Right lobe of liver (tissue), 6 donors: ENCODE results near the gene KIF3B. TPM values are rescaled to one million over a fixed set of nuclear protein-coding genes. Genes with fewer than 3 reads are reported as not detected.

ENCODE experiments used
- ATAC-seq, 4 donors: fragments of 200-7000 bp; cut with Tn5 transposase; one replicate each; pipeline ENCODE4 v1.9.1; 2020; ENCODE audit warnings: mild to moderate bottlenecking in 4 of 4, moderate library complexity in 4 of 4
- DNase-seq, 3 donors: peaks; one replicate each; pipeline ENCODE4 v3.0.0-alpha.2; 2020
- H3K27ac ChIP-seq, 3 donors: fragments of 200-600 bp; one replicate each; pipeline ENCODE4 v1.8.0; 2022
- H3K27me3 ChIP-seq, 2 donors: fragments of 200-600 bp; one replicate each; pipeline ENCODE4 v1.8.0; 2022
- H3K36me3 ChIP-seq, 4 donors: fragments of 200-600 bp; sonication (generic) in 1 of 4; one replicate each; pipeline versions ENCODE4 v1.5.1 to v1.8.0; 2017 to 2022; ENCODE audit warnings: control low read depth in 1 of 4
- H3K4me1 ChIP-seq, 4 donors: fragments of 200-600 bp; sonication (generic) in 1 of 4; one replicate each; pipeline versions ENCODE4 v1.5.1 to v1.8.0; 2017 to 2022; ENCODE audit warnings: control low read depth in 1 of 4
- H3K4me3 ChIP-seq, 3 donors: fragments of 200-600 bp; one replicate each; pipeline ENCODE4 v1.8.0; 2022
- H3K9me3 ChIP-seq, 4 donors: fragments of 200-600 bp; sonication (generic) in 1 of 4; one replicate each; pipeline versions ENCODE4 v1.5.1 to v1.8.0; 2017 to 2022; ENCODE audit warnings: control low read depth in 1 of 4
- CTCF ChIP-seq, 4 donors: fragments of 200-600 bp in 3 of 4; fragments of 450-650 bp in 1 of 4; IDR thresholded peaks; one replicate each; pipeline versions ENCODE4 v1.5.1 to v1.8.0; 2016 to 2022; ENCODE audit warnings: antibody characterized with exemption in 4 of 4, mild to moderate bottlenecking in 2 of 4
- POLR2A ChIP-seq: fragments of 450-650 bp; IDR thresholded peaks from one replicate; pipeline ENCODE4 v1.6.1; 2017; ENCODE audit warnings: antibody characterized with exemption, mild to moderate bottlenecking
- WGBS: methylation state at CpG from one replicate; pipeline ENCODE4 v1.1.6; 2018; ENCODE audit warnings: low coverage, low lambda C conversion rate; ENCODE audit not compliant: insufficient coverage; ENCODE audit errors: missing lambda C conversion rate; 5-methylcytosine and 5-hydroxymethylcytosine counted together
- intact Hi-C, 2 donors: fragments of 100-400 bp; cut with DNase I; formaldehyde crosslinking; loops; one replicate each; pipeline versions ENCODE4 v1.11.2 to v1.14.1; 2022
- total RNA-seq, 6 experiments: library from RNA; depleted of rRNA in 2 of 6; stranded (reverse); fragments of >200 nt in 2 of 6; fragmentation: NEBNext Ultra II Directional in 3 of 6; extraction: Animal tissue kit (Norgen Biotek cat#: 25700) in 3 of 6; gene quantifications; one replicate each; pipeline versions ENCODE4 v1.1.0 to v1.2.4, GENCODE V29; 2016 to 2023
- donor health status: DM: no; HTN: yes; CAD: no.
- donor health status: DM: no; HTN: no; CAD: no.
- donor health status: DM: no; HTN: no; CAD: no.
- donor health status: DM: no; HTN: yes; CAD: no.
- donor health status: DM: no; HTN: yes; CAD: no.

The KIF3B gene
- total RNA-seq, 6 experiments from 2014 or later = 16.4 to 23.6 (median 20.7) TPM

GRCh38 chr20:32234135-32234808 lies 43.2 kb upstream of the KIF3B start:
- Histone ChIP-seq H3K4me3 (no peak overlapping the region), H3K4me1 (peaks cover 0 to 29% (median 8%) of the 10 kb centered on the region in 4 donors), H3K27me3 (no peaks in the 10 kb centered on the region), H3K36me3 (peaks cover 0 to 30% (median 10%) of the 10 kb centered on the region in 4 donors), H3K27ac (no peak overlapping the region), H3K9me3 (no peaks in the 10 kb centered on the region)
- DNase-seq (no peak), ATAC-seq (no peak)
- intact Hi-C loops = no loop called here
- 94% methylated on average over 7 of the region's 13 CpGs for WGBS
- TF ChIP-seq CTCF (IDR thresholded peaks at IDR 0.05) = no peak
- TF ChIP-seq POLR2A = no peak

GRCh38 chr20:32235331-32236047 lies 42.0 kb upstream of the KIF3B start:
- DNase-seq = peak; percentile 34 to 84 (median 69)
- no CpG with 5 or more reads among the region's 6 CpGs for WGBS
- intact Hi-C loops = no loop called here
- TF ChIP-seq POLR2A (no peak), CTCF (IDR thresholded peaks at IDR 0.05) (no peak)
- peak; percentile 85 to 91 (median 90) for ATAC-seq
- peaks cover 0 to 30% (median 10%) of the 10 kb centered on the region in 4 donors for H3K36me3 ChIP-seq
- H3K4me1 ChIP-seq = peaks cover 0 to 38% (median 8%) of the 10 kb centered on the region in 4 donors
- no peak overlapping the region for H3K4me3 ChIP-seq
- peak overlapping the region in 1 of 3 donors; percentile 76 for H3K27ac ChIP-seq
- H3K27me3 ChIP-seq = no peaks in the 10 kb centered on the region
- no peaks in the 10 kb centered on the region for H3K9me3 ChIP-seq

GRCh38 chr20:32236048-32236533 lies 41.4 kb upstream of the KIF3B start:
- Histone ChIP-seq H3K36me3 (peaks cover 0 to 24% (median 10%) of the 10 kb centered on the region in 4 donors), H3K9me3 (no peaks in the 10 kb centered on the region), H3K4me1 (peaks cover 0 to 41% (median 8%) of the 10 kb centered on the region in 4 donors), H3K27ac (peak overlapping the region in 2 of 3 donors; percentile 5 to 76), H3K27me3 (no peaks in the 10 kb centered on the region), H3K4me3 (no peak overlapping the region)
- ATAC-seq (peak; percentile 3 to 41 (median 22)), DNase-seq (no peak)
- WGBS = 60% methylated on average over 3 of the region's 3 CpGs
- TF ChIP-seq POLR2A (no peak), CTCF (IDR thresholded peaks at IDR 0.05) (no peak)
- intact Hi-C loops = no loop called here

- Histone ChIP-seq H3K4me3 (no peak overlapping the region), H3K36me3 (peaks cover 0 to 20% (median 8%) of the 10 kb centered on the region in 4 donors), H3K9me3 (no peaks in the 10 kb centered on the region), H3K27me3 (no peaks in the 10 kb centered on the region), H3K4me1 (peaks cover 0 to 38% (median 8%) of the 10 kb centered on the region in 4 donors), H3K27ac (peak overlapping the region in 1 of 3 donors; percentile 76)
- 100% methylated on average over 2 of the region's 2 CpGs for WGBS
- TF ChIP-seq POLR2A (no peak), CTCF (IDR thresholded peaks at IDR 0.05) (no peak)
- intact Hi-C loops = no loop called here
- ATAC-seq (no peak), DNase-seq (no peak)
Measured at GRCh38 chr20:32236819-32237218, 40.6 kb upstream of the KIF3B start.
